ENCODE results near the gene RPS28.
"Not testable (repeated sequence)": the region's sequence is repeated elsewhere in the genome, so short reads cannot be mapped to it uniquely, and the experiment has no call there.

Gene RPS28

GRCh38 chr19:8320564-8321066 is 681 bp upstream of the RPS28 start:
- no peak for DNase-seq (ENCODE audit: low read depth in 2 of 2)

GRCh38 chr19:8321986-8322637 is 816 bp downstream of the RPS28 start:
- no peak for DNase-seq (ENCODE audit: low read depth in 2 of 2)

GRCh38 chr19:8322638-8322997 is 1.3 kb downstream of the RPS28 start:
- DNase-seq (ENCODE audit: low read depth in 2 of 2) = no peak

GRCh38 chr19:8323781-8324185 is 2.5 kb downstream of the RPS28 start:
- DNase-seq (ENCODE audit: low read depth in 2 of 2) = no peak

- DNase-seq (ENCODE audit: low read depth in 2 of 2) = no peak
These were observed 3.1 kb downstream of the RPS28 start for GRCh38 chr19:8324186-8325050.

GRCh38 chr19:8325454-8325853 is 4.2 kb downstream of the RPS28 start:
- DNase-seq (ENCODE audit: low read depth in 2 of 2) = no peak

GRCh38 chr19:8329996-8330395 is 8.7 kb downstream of the RPS28 start:
- DNase-seq (ENCODE audit: low read depth in 2 of 2) = no peak

- no peak for DNase-seq (ENCODE audit: low read depth in 2 of 2)
These were observed 10.1 kb downstream of the RPS28 start for GRCh38 chr19:8331263-8331845.

GRCh38 chr19:8332976-8333766 is 11.9 kb downstream of the RPS28 start:
- DNase-seq (ENCODE audit: low read depth in 2 of 2) = no peak

GRCh38 chr19:8333767-8334457 is 12.6 kb downstream of the RPS28 start:
- no peak for DNase-seq (ENCODE audit: low read depth in 2 of 2)

GRCh38 chr19:8334458-8335342 is 13.4 kb downstream of the RPS28 start:
- no peak for DNase-seq (ENCODE audit: low read depth in 2 of 2)

GRCh38 chr19:8335343-8336071 is 14.2 kb downstream of the RPS28 start:
- no peak for DNase-seq (ENCODE audit: low read depth in 2 of 2)

- DNase-seq (ENCODE audit: low read depth in 2 of 2) = no peak
These were observed 14.8 kb downstream of the RPS28 start for GRCh38 chr19:8336072-8336569.

GRCh38 chr19:8336660-8337059 is 15.4 kb downstream of the RPS28 start:
- no peak for DNase-seq (ENCODE audit: low read depth in 2 of 2)

GRCh38 chr19:8337728-8338127 is 16.4 kb downstream of the RPS28 start:
- no peak for DNase-seq (ENCODE audit: low read depth in 2 of 2)

GRCh38 chr19:8338835-8339234 is 17.5 kb downstream of the RPS28 start:
- DNase-seq (ENCODE audit: low read depth in 2 of 2) = no peak

- DNase-seq (ENCODE audit: low read depth in 2 of 2) = no peak
These were observed 19.2 kb downstream of the RPS28 start for GRCh38 chr19:8340341-8341096.

- DNase-seq (ENCODE audit: low read depth in 2 of 2) = not testable (repeated sequence)
These were observed 20.2 kb downstream of the RPS28 start for GRCh38 chr19:8341504-8341903.

- DNase-seq (ENCODE audit: low read depth in 2 of 2) = no peak
These were observed 21.0 kb downstream of the RPS28 start for GRCh38 chr19:8342316-8342683.

All from stimulated activated CD4-positive, alpha-beta T cell treated with anti-CD3 and anti-CD28 coated beads, Interleukin-12 subunit alpha, Interleukin-12 subunit beta, amount 100 ng/mL, for 24 hours (primary cell).